ENCODE results near the gene NAALADL2. TPM values are rescaled to one million over a fixed set of nuclear protein-coding genes. Genes with fewer than 3 reads are reported as not detected.
"Not testable (repeated sequence)": the region's sequence is repeated elsewhere in the genome, so short reads cannot be mapped to it uniquely, and the experiment has no call there.

Gene NAALADL2
- total RNA-seq, 2 donors from 2014 or later = 7.4 to 9.6 TPM

DNA sequence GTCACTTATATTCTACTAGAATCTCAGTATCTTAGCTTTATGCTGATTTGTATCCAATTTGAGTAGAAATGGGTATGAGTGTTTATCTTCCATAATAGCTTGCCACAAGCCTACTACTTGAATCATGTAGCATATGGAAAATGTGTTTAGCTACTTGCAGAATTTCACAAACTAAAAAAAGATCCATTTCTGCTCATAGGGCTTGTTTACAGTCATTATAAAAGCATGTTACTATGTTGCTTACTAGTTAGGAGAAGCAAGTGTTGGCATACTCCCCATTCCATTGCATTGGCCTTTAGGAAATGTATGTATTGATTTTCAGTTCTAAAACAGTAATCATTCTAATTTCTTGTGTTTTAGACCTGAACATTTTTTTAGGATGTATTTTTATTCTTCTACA is 939.2 kb downstream of the NAALADL2 start:
- intact Hi-C loops (cut with DNase I) = no loop called here
- no peak for DNase-seq
- ATAC-seq = no peak

DNA sequence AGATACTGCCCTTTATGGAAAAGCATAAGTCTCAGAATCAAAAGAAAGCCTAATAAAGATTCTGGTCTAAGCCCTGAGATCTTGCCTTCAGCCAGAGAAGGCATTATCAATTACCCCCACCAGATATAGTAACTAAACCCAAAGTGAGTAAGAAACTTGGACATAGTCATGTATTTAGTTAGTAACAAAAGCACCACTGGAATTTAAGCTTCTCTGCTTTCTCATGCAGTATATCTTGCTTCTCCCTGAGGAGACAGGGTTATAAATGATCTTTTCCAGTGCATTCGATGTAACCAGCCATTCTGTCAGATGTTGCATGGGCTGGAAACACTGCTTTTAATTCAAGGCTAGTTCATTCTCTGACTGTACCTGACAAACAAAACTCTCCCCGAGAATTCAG is 946.7 kb downstream of the NAALADL2 start:
- intact Hi-C loops (cut with DNase I) = no loop called here
- ATAC-seq (no peak), DNase-seq (no peak)

DNA sequence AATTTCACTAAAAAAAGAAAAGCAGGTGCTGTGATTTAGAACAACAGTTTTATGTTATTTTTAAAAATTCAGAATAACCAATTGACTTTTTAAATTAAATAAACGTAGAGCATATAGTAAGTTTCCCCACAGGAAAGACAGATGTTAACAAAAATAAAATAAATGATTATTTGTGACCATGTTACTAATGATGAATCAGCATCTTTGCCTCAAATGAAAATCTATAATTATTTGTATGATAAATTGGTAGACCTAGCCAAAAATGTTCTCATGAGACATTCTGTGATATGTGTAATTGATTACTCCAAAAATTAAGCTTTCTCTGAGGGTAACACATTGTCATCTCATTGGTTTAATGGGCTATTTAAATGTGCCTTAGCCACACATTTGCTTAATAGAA is 948.0 kb downstream of the NAALADL2 start:
- no peak for DNase-seq
- intact Hi-C loops (cut with DNase I) = no loop called here
- ATAC-seq = no peak

DNA sequence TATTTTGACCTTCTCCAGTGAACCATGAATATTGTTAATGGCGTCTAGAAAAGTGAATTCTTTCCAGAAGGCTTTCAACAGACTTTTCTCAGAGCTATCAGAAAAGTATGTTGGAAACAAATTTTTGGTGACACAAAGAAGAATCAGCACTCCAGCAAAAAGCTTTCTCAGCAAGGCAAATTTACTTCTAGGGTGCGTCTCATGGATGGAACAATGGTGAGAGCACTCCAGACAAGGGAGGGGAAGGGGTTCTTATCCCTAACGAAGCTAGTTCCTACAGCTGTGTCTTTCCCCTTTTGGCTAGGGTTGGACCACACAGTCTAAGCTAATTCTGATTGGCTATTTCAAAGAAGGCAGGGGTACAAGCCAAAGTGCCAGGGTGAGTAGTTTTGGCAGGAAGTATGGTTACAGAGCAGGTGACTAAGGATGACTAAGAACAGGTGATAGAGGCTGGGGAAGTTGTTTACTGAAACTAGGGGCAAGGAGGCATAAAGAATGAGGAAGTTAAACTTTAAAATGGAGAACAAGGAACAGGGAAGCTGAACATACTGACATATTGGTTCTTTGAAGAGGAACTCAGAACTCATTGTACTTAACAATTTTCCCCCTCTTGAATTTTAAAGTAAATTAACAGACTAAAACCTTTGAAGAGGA is 959.8 kb downstream of the NAALADL2 start:
- DNase-seq = no peak
- no peak for ATAC-seq
- intact Hi-C loops (cut with DNase I) = no loop called here

DNA sequence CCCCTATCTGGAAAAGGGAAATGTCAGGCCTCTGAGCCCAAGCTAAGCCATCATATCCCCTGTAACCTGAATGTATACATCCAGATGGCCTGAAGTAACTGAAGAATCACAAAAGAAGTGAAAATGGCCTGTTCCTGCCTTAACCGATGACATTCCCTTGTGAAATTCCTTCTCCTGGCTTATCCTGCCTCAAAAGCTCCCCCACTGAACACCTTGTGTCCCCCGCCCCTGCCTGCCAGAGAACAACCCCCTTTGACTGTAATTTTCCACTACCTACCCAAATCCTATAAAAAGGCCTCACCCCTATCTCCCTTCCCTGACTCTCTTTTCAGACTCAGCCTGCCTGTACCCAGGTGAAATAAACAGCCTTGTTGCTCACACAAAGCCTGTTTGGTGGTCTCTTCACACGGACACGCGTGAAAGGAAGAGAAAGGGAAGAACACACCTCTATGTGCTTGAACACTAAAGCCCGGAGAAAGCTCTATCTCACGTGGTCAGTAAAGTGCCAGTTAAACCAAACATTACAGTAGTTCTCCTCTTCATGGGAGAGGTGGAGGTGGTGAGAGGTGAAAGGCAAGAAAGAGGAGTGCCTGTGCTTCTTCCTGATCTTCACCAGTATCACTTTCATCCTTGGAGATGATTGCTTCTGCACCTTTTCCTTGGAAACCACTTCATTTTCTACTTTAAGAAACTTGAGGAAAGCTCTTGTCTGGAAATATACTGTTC is 963.8 kb downstream of the NAALADL2 start:
- intact Hi-C loops (cut with DNase I); ATAC-seq; DNase-seq: not testable (repeated sequence)

DNA sequence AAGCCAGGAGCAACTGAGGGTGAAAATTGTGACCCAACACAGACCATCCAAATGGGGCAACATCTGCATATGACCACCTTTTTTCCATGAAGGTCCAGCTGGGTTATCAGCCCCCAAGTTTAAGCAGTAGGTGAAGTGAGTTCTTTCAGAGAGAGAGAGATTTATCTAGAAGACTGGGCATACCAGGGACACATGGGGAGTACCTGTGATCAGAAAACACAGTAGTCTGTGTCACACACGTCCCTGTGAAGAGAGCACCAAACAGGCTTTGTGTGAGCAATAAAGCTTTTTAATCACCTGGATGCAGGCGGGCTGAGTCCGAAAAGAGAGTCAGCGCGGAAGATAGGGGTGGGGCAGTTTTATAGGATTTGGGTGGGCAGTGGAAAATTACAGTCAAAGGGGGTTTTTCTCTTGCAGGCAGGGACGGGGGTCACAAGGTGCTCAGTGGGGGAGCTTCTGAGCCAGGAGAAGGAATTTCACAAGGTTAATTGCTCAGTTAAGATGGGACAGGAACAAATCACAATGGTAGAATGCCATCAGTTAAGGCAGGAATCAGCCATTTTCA is 966.0 kb downstream of the NAALADL2 start:
- DNase-seq; ATAC-seq; intact Hi-C loops (cut with DNase I): not testable (repeated sequence)

DNA sequence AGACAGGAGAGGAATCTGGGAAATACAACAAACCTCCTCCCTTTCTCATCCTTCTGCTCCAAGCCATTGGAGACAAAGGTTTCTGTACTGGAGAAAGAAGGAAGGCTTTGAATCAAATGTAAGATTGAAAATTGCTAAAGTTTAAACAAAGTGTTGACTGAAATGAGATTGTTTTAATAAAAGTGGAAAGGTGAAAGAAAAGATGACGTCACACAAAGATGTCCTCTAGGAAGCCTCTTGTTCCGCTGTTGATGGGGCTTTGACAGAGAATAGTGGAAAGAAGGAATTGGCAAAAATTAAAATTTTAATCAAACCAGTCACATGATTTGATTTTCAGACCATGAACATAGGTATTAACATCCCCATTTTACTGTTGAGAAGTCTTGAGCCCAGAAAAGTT is 967.6 kb downstream of the NAALADL2 start:
- intact Hi-C loops (cut with DNase I) = no loop called here

DNA sequence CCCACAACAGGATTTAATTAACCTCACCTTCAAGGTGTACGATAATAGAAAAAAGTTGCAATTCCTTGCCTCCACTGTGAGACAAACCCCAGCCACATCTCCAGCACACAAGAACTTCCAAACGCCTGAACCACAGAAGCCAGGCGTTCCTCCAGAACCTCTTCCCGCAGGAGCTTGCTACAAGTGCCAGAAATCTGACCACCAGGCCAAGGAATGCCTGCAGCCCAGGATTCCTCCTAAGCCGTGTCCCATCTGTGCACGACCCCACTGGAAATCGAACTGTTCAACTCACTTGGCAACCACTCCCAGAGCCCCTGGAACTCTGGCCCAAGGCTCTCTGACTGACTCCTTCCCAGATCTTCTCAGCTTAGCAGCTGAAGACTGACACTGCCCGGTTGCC is 970.7 kb downstream of the NAALADL2 start:
- not testable (repeated sequence) for ATAC-seq

More for the DNA sequence above, 967.6 kb downstream of the NAALADL2 start:
- DNase-seq = no peak
- no peak for ATAC-seq

DNA sequence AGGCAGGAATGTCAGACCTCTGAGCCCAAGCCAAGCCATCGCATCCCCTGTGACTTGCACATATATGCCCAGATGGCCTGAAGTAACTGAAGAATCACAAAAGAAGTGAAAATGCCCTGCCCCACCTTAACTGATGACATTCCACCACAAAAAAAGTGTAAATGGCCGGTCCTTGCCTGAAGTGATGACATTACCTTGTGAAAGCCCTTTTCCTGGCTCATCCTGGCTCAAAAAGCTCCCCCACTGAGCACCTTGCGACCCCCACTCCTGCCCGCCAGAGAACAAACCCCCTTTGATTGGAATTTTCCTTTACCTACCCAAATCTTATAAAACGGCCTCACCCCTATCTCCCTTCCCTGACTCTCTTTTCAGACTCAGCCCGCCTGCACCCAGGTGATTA is 976.6 kb downstream of the NAALADL2 start:
- DNase-seq; intact Hi-C loops (cut with DNase I); ATAC-seq: not testable (repeated sequence)

More for the DNA sequence above, 970.7 kb downstream of the NAALADL2 start:
- DNase-seq; intact Hi-C loops (cut with DNase I): not testable (repeated sequence)

DNA sequence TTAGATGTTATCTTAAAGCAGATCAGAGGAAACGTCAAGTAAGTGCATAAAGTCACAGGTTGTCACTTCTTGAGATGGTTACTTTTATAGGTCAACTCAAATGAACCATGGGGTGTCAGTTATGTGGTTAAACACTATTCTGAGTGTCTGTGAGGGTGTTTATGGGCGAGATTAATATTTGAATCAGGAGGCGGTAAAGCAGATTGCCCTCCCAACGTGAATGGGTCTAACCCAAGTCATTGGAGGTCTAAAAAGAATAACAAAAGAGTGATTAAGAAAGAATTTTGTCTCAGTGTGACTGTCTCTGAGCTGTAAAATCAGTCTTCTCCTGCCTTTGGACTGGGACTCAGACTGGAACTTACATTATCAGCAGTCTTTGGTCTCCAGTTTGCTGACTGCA is 977.5 kb downstream of the NAALADL2 start:
- intact Hi-C loops (cut with DNase I) = no loop called here
- ATAC-seq (no peak), DNase-seq (no peak)

DNA sequence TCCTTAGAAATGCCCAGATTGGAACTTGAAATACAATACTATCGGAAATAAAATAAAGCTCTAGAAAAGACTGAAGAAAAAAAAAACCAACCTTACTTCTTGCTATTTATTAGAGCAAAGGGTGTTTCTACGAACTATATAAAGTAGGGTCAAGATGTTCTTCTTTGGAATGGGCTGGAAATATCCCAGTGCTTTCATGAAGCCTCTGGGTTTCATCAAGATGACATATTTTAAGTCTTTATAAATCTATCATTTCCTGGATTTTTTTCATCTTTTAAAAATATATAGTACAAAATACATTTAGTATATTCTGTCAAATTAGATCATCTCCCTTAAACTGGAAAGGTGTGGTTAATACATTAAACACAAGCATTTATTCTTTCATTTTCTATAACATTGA is 978.8 kb downstream of the NAALADL2 start:
- ATAC-seq (no peak), DNase-seq (no peak)
- intact Hi-C loops (cut with DNase I) = no loop called here

DNA sequence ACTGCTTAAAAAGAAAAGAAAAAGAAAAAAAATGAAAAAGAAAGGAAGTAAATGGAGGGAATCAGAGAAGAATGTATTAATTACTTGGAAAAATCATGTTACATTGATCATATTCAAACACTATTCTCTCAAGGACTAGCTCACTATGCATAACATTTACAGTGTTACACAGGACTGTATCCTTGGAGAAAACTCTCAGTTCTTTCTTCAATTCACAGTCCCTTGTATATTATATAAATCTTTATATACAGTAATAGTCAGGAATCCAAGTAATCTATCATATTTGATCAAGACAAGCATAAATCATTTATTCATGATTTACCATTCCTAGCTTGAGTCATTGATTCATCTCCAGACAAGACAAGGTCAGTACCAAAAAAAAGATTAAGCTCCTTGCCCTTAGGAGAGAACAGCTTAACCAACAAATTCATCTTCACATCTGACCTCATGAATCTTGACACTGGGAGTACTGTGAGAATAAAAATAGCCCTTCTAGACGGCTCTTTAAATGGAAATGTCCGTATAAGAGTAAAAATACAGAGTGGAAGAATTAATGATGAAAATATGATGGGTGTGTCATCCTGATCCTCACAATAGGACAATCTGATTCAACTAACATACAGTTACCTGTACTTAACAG is 980.4 kb downstream of the NAALADL2 start:
- intact Hi-C loops (cut with DNase I) = no loop called here
- no peak for DNase-seq
- ATAC-seq = no peak

DNA sequence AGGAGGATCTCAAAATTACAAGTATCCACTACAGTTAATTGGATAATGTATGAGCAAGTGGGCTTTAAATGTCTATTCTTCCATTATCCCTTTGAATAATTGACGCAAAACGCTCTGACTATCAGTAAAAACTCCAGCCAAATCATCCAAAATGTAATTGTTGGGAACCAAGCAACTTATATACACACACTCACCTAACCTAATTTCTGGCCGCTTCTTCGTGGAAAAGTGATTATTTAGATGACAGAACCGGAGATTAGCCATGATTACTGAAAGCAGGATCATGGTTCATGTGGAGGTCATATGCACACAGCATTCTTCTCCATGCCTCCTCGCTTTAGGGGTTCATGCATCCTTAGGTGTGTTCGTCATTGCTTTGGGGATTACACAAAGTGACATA is 992.4 kb downstream of the NAALADL2 start:
- intact Hi-C loops (cut with DNase I) = no loop called here
- DNase-seq = no peak
- no peak for ATAC-seq

DNA sequence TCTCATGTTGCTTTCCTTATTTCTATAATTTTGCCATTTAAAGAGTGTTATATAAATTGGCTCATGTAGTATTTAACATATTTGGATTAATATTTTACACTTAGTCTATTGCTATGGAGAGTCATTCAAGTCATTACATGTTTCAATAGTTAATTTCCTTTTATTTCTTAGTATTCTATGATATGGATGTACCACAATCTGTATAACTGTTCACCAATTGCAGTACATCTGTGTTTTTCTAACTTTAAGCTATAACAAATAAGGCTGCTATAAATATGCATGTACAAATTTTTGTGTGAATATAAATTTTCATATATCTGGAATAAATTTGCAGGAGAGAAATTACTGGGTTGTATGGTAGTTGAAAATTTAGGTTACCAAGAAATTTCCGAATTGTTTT is 993.4 kb downstream of the NAALADL2 start:
- ATAC-seq (no peak), DNase-seq (no peak)
- intact Hi-C loops (cut with DNase I) = no loop called here

DNA sequence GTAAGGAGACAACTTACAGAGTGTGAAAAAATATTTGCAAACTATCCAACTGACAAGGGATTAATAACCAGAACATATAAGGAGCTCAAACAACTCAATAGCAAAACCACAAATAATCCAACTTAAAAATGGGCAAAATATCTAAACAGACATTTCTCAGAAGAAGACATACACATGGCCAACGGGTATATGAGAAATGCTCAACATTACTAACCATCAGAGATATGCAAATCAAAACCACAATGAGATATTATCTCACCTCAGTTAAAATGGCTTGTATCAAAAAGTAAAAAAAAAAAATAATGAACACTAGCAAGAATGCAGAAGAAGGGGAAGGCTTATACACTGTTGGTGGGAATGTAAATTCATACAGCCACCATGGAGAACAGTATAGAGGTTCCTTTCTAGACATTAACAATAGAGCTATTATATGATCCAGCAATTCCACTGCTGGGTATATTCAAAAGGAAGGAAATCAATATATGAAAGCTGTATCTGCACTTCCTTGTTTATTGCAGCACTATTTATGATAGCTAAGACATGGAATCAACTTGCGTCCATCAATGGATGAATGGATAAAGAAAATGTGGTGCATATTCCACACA is 998.6 kb downstream of the NAALADL2 start:
- ATAC-seq = no peak
- intact Hi-C loops (cut with DNase I) = no loop called here

More for the DNA sequence above, 998.6 kb downstream of the NAALADL2 start:
- DNase-seq = no peak

Small RNA genes within 50 kb of the gene (microRNA-seq; reads per million reads assigned to microRNA genes)
- gene MIR4789 = 0 to 0.54 reads per million in 2 donors
